ENCODE data around the gene GSC2. TPM values are rescaled to one million over a fixed set of nuclear protein-coding genes. Genes with fewer than 3 reads are reported as not detected.

The GSC2 gene
- total and polyA plus RNA-seq, 9 of the 15 experiments (the other 6 are each of a cell fraction or from before 2014, with no cell fraction given), result not detected

- TF ChIP-seq CTCF (IDR thresholded peaks at IDR 0.05 in 2 of 3, conservative IDR thresholded peaks at IDR 0.05 in 1 of 3; ENCODE audit: insufficient read depth in 2 of 3, low read depth in 1 of 3, low read length in 3 of 3) (peak; percentile 8 to 27 (median 25); a peak in 2 of 6 replicates), ELF2 (CRISPR knock-in tag; IDR thresholded peaks at IDR 0.05) (0 out of 2 replicates have a peak, but pooled peaks have one; percentile 29), CAMTA2 (CRISPR knock-in tag; conservative IDR thresholded peaks at IDR 0.05) (peak; percentile 70), MITF (IDR thresholded peaks at IDR 0.05) (no peak), HNRNPL (IDR thresholded peaks at IDR 0.05; ENCODE audit: low read depth, low read length) (peak; percentile 84; the same call in 1 of the 2 replicates), YY1 (IDR thresholded peaks at IDR 0.05; ENCODE audit: borderline replicate concordance in 1 of 3, control insufficient read depth in 1 of 3, extremely low read depth in 1 of 3, insufficient read depth in 3 of 3, insufficient read length in 1 of 3, insufficient replicate concordance in 2 of 3, low read depth in 1 of 3, low read length in 2 of 3) (peak in 1 of 3 experiments; percentile 16), ZNF239 (CRISPR knock-in tag; IDR thresholded peaks at IDR 0.05) (no peak), ZNF174 (CRISPR knock-in tag; IDR thresholded peaks at IDR 0.05) (no peak), THAP12 (CRISPR knock-in tag; IDR thresholded peaks at IDR 0.05) (peak; percentile 39), RCOR1 (IDR thresholded peaks at IDR 0.05; ENCODE audit: borderline replicate concordance in 1 of 2, low read depth in 2 of 2, low read length in 2 of 2) (no peak), ATF2 (CRISPR knock-in tag; IDR thresholded peaks at IDR 0.05) (no peak), TFE3 (CRISPR knock-in tag; IDR thresholded peaks at IDR 0.05) (peak; percentile 92), CBFB (CRISPR knock-in tag; IDR thresholded peaks at IDR 0.05) (no peak), POLR2AphosphoS2 (IDR thresholded peaks at IDR 0.05; ENCODE audit: low read length) (peak; percentile 74), RAD21 (CRISPR knock-in tag; conservative IDR thresholded peaks at IDR 0.05 in 1 of 2, IDR thresholded peaks at IDR 0.05 in 1 of 2) (0 out of 4 replicates have a peak, but pooled peaks of 1 of the 2 experiments have one; percentile 16), NELFE (IDR thresholded peaks at IDR 0.05; ENCODE audit: insufficient read depth, insufficient read length) (no peak), ZNF436 (CRISPR knock-in tag; IDR thresholded peaks at IDR 0.05) (0 out of 2 replicates have a peak, but pooled peaks have one; percentile 42)
Measured at GRCh38 chr22:19175602-19176174, 25.6 kb upstream of the GSC2 start (continued).

Data from K562 (cell line).